ENCODE data around the gene CNTNAP2. TPM values are rescaled to one million over a fixed set of nuclear protein-coding genes. Genes with fewer than 3 reads are reported as not detected.

Gene CNTNAP2
- total RNA-seq, 1 donor from 2014 or later: 4.2 TPM

DNA sequence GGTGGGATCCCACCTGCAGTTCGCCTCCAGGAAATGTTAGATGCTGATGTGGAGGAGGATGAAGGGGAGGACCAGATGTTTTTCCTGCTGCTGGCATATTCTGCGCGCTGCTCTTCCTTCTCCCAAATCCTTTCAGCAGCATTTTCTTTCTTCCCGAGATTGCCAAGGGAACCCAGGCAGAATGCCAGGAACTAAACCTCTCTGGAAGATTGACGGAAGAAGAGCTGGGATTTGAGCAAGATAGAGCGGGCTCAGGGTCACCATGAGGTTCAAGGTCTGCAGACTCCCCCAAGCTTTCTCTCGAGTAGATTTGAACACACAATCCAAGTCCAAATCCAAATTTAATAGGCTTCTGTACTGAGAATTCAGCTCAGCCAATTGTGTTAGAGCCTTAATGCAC, 2128.8 kb downstream of the CNTNAP2 start:
- Mint-ChIP-seq H3K9me3 (peaks cover 11% of the 10 kb centered on the region), H3K36me3 (no peaks in the 10 kb centered on the region), H3K4me1 (peaks cover 20% of the 10 kb centered on the region), H3K27ac (no peak overlapping the region), H3K4me3 (no peak overlapping the region), H3K27me3 (ENCODE audit: low read depth) (peaks cover 8% of the 10 kb centered on the region)
- no peak for DNase-seq (ENCODE audit: low spot score in 2 of 2, unreplicated experiment in 2 of 2)
- TF ChIP-seq, protein P1, sequence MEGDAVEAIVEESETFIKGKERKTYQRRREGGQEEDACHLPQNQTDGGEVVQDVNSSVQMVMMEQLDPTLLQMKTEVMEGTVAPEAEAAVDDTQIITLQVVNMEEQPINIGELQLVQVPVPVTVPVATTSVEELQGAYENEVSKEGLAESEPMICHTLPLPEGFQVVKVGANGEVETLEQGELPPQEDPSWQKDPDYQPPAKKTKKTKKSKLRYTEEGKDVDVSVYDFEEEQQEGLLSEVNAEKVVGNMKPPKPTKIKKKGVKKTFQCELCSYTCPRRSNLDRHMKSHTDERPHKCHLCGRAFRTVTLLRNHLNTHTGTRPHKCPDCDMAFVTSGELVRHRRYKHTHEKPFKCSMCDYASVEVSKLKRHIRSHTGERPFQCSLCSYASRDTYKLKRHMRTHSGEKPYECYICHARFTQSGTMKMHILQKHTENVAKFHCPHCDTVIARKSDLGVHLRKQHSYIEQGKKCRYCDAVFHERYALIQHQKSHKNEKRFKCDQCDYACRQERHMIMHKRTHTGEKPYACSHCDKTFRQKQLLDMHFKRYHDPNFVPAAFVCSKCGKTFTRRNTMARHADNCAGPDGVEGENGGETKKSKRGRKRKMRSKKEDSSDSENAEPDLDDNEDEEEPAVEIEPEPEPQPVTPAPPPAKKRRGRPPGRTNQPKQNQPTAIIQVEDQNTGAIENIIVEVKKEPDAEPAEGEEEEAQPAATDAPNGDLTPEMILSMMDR (IDR thresholded peaks at IDR 0.05; ENCODE audit: unreplicated experiment): no peak

GRCh38 chr7:148253629-148254028, 2137.0 kb downstream of the CNTNAP2 start:
- Mint-ChIP-seq H3K4me3 (no peak overlapping the region), H3K27ac (no peak overlapping the region), H3K27me3 (ENCODE audit: low read depth) (no peaks in the 10 kb centered on the region), H3K36me3 (no peaks in the 10 kb centered on the region), H3K9me3 (peaks cover 35% of the 10 kb centered on the region), H3K4me1 (no peaks in the 10 kb centered on the region)
- no peak for DNase-seq (ENCODE audit: low spot score in 2 of 2, unreplicated experiment in 2 of 2)
- TF ChIP-seq, protein P1 (IDR thresholded peaks at IDR 0.05; ENCODE audit: unreplicated experiment): no peak

DNA sequence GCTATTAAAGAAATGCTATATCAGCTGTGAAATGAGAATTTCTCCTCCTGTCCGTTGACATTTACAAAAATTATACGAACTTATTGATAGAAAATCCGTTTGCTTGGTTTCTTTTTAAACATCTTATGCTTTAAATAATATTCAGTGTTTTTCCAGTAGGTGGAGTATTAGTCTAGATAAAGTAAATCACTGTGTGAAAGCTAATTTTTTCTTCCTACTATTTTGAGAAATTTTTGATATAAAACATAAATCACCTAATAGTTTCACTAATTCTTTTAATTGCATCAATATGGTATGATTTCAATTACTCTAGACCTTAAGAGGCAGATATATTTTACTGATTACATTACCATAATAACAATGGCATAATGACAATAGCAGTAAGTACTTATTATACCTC, 2138.7 kb downstream of the CNTNAP2 start:
- DNase-seq (ENCODE audit: low spot score in 2 of 2, unreplicated experiment in 2 of 2): no peak
- H3K4me1 Mint-ChIP-seq: no peaks in the 10 kb centered on the region
- H3K27ac Mint-ChIP-seq: no peak overlapping the region
- TF ChIP-seq, protein P1 (IDR thresholded peaks at IDR 0.05; ENCODE audit: unreplicated experiment): peak; percentile 47
- H3K27me3 Mint-ChIP-seq (ENCODE audit: low read depth): no peaks in the 10 kb centered on the region
- H3K4me3 Mint-ChIP-seq: no peak overlapping the region
- H3K36me3 Mint-ChIP-seq: no peaks in the 10 kb centered on the region
- H3K9me3 Mint-ChIP-seq: peaks cover 24% of the 10 kb centered on the region

DNA sequence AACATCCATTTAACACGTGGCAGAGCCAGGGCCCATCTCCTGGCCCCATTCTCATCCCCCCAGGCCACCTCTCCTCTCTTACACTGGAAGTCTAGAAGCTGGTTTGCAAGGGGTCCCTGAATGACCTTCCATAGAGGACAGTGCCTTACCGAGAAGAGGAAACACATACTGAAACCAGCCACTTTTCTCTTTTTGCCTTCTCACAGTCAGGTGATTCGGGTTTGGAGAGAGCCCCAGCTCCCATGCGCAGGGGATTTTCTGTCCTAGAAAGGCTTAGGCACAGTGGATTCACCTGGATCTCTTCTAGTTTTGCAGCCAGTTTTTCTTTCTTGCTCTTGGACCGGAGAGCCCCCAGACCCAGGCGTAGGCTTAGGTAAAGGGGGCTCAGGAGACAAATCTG, 2139.8 kb downstream of the CNTNAP2 start:
- Mint-ChIP-seq H3K4me3 (no peak overlapping the region), H3K27ac (no peak overlapping the region), H3K27me3 (ENCODE audit: low read depth) (no peaks in the 10 kb centered on the region), H3K9me3 (peaks cover 13% of the 10 kb centered on the region), H3K4me1 (no peaks in the 10 kb centered on the region), H3K36me3 (no peaks in the 10 kb centered on the region)
- TF ChIP-seq, protein P1 (IDR thresholded peaks at IDR 0.05; ENCODE audit: unreplicated experiment): no peak
- no peak for DNase-seq (ENCODE audit: low spot score in 2 of 2, unreplicated experiment in 2 of 2)

GRCh38 chr7:148260599-148260998, 2144.0 kb downstream of the CNTNAP2 start:
- no peaks in the 10 kb centered on the region for H3K36me3 Mint-ChIP-seq
- peaks cover 8% of the 10 kb centered on the region for H3K4me1 Mint-ChIP-seq
- TF ChIP-seq, protein P1 (IDR thresholded peaks at IDR 0.05; ENCODE audit: unreplicated experiment): no peak
- no peak for DNase-seq (ENCODE audit: low spot score in 2 of 2, unreplicated experiment in 2 of 2)
- H3K27ac Mint-ChIP-seq: peak overlapping the region; percentile 9
- H3K27me3 Mint-ChIP-seq (ENCODE audit: low read depth): peaks cover 3% of the 10 kb centered on the region
- H3K9me3 Mint-ChIP-seq: no peaks in the 10 kb centered on the region
- H3K4me3 Mint-ChIP-seq: no peak overlapping the region

GRCh38 chr7:148261523-148261922, 2144.9 kb downstream of the CNTNAP2 start:
- TF ChIP-seq, protein P1 (IDR thresholded peaks at IDR 0.05; ENCODE audit: unreplicated experiment): no peak
- H3K4me3 Mint-ChIP-seq: no peak overlapping the region
- no peak overlapping the region for H3K27ac Mint-ChIP-seq
- DNase-seq (ENCODE audit: low spot score in 2 of 2, unreplicated experiment in 2 of 2): no peak
- H3K9me3 Mint-ChIP-seq: no peaks in the 10 kb centered on the region
- peaks cover 8% of the 10 kb centered on the region for H3K4me1 Mint-ChIP-seq
- peaks cover 3% of the 10 kb centered on the region for H3K27me3 Mint-ChIP-seq (ENCODE audit: low read depth)
- H3K36me3 Mint-ChIP-seq: no peaks in the 10 kb centered on the region
